HepG2 (cell line): ENCODE results near the gene FAM111B.
"Not testable (repeated sequence)": the region's sequence is repeated elsewhere in the genome, so short reads cannot be mapped to it uniquely, and the experiment has no call there.

Source experiments
- EZH2 ChIP-seq: conservative IDR thresholded peaks from 2 replicates; pipeline ENCODE4 v1.6.1; 2012; ENCODE audit warnings: mild to moderate bottlenecking, low read depth, low read length, moderate library complexity
- FOXK2 ChIP-seq: fragments of 450-650 bp; IDR thresholded peaks from 2 replicates; pipeline ENCODE4 v1.6.1; 2016
- FOXM1 ChIP-seq: sonication (generic); formaldehyde crosslinking; IDR thresholded peaks from 2 replicates; pipeline ENCODE4 v1.5.0; 2020; ENCODE audit warnings: missing genetic modification reagents
- KDM5A ChIP-seq: fragments of 200-600 bp; sonication (generic); IDR thresholded peaks from 2 replicates; pipeline ENCODE4 v1.7.0; 2018; ENCODE audit warnings: antibody characterized with exemption, mild to moderate bottlenecking, low read length, borderline replicate concordance
- NCOR1 ChIP-seq: fragments of 200-600 bp; sonication (generic); IDR thresholded peaks from 2 replicates; pipeline ENCODE4 v1.7.0; 2017; ENCODE audit warnings: antibody characterized with exemption, low read length, borderline replicate concordance
- POLR2A ChIP-seq, 2 experiments: IDR thresholded peaks; 2 replicates each; pipeline ENCODE4 v1.6.1; 2011; ENCODE audit warnings: low read depth in 2 of 2, low read length in 2 of 2, mild to moderate bottlenecking in 1 of 2, moderate library complexity in 1 of 2; ENCODE audit not compliant: insufficient read depth in 1 of 2
- SMARCE1 ChIP-seq: fragments of 450-650 bp; IDR thresholded peaks from 2 replicates; pipeline ENCODE4 v1.6.1; 2017; ENCODE audit warnings: borderline replicate concordance
- TF ChIP-seq, protein P1 (sequence below): sonication (generic); formaldehyde crosslinking; IDR thresholded peaks from 2 replicates; pipeline ENCODE4 v1.5.0; 2020; ENCODE audit warnings: mild to moderate bottlenecking, missing genetic modification reagents, moderate library complexity
- TF ChIP-seq, protein P2 (sequence below): sonication (generic); formaldehyde crosslinking; IDR thresholded peaks from 2 replicates; pipeline ENCODE4 v1.5.1; 2020; ENCODE audit warnings: missing genetic modification reagents, mild to moderate bottlenecking, borderline replicate concordance

DNA sequence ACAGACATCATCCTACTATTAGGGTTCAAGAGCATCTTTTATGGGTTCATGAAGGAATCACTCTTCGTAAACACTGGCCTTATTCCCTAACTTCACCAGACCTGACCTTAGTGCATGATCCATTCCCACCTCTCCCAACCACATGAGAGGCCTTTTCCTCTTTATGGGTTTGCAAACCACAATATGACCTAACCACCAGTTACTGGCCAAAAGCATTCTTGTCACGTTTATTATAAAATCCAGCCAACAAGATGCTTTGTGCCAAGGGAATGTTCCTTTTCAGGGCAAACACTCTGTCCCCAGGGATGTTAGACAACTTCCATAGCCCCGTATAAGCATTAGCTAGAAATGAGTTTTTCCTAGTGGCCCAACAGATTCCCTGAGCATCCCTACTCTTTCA is 46.9 kb upstream of the FAM111B start:
- TF ChIP-seq, protein P1, sequence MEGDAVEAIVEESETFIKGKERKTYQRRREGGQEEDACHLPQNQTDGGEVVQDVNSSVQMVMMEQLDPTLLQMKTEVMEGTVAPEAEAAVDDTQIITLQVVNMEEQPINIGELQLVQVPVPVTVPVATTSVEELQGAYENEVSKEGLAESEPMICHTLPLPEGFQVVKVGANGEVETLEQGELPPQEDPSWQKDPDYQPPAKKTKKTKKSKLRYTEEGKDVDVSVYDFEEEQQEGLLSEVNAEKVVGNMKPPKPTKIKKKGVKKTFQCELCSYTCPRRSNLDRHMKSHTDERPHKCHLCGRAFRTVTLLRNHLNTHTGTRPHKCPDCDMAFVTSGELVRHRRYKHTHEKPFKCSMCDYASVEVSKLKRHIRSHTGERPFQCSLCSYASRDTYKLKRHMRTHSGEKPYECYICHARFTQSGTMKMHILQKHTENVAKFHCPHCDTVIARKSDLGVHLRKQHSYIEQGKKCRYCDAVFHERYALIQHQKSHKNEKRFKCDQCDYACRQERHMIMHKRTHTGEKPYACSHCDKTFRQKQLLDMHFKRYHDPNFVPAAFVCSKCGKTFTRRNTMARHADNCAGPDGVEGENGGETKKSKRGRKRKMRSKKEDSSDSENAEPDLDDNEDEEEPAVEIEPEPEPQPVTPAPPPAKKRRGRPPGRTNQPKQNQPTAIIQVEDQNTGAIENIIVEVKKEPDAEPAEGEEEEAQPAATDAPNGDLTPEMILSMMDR (CRISPR knock-in tag), result not testable (repeated sequence)
- TF ChIP-seq, protein P2, sequence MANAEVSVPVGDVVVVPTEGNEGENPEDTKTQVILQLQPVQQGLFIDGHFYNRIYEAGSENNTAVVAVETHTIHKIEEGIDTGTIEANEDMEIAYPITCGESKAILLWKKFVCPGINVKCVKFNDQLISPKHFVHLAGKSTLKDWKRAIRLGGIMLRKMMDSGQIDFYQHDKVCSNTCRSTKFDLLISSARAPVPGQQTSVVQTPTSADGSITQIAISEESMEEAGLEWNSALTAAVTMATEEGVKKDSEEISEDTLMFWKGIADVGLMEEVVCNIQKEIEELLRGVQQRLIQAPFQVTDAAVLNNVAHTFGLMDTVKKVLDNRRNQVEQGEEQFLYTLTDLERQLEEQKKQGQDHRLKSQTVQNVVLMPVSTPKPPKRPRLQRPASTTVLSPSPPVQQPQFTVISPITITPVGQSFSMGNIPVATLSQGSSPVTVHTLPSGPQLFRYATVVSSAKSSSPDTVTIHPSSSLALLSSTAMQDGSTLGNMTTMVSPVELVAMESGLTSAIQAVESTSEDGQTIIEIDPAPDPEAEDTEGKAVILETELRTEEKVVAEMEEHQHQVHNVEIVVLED, result not testable (repeated sequence)
- TF ChIP-seq POLR2A (IDR thresholded peaks at IDR 0.05; ENCODE audit: insufficient read depth in 1 of 2, low read depth in 2 of 2, low read length in 2 of 2); SMARCE1; FOXM1; KDM5A; FOXK2; EZH2; NCOR1: not testable (repeated sequence)
